HG02981 (cell line): ENCODE results near the gene PF4V1.

Source experiments
- ATAC-seq: cut with Tn5 transposase; IDR thresholded peaks from one replicate; pipeline ENCODE4 v1.9.1; 2021; ENCODE audit warnings: mild to moderate bottlenecking, moderate library complexity; ENCODE audit not compliant: unreplicated experiment

The PF4V1 gene

DNA sequence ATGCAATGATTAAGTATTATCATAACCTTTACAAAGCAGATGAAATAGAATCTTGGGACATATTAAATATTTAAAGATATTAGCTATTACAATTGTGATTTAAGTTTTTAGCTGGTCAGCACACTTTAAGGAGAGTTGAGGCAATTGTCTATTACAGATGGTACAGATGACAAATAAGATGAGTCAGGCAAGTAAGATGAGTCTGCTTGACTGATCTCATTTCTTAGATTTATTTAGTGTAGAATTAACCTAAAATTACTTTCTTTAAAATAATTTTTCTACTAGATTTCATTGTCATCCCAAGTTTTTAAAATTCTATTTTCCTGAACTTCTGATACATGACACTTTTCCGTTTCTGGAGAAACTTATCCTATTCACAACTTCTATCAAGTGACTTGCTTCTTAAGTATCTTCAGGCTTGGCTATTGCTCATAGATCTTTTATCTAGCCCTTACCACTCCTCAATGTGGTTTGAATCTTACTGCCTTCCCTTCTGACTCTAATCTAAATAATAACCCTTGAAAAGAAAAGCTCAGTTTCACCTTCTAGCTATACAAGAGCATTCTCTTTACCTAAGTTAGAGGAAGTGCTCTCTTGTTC is 49.0 kb downstream of the PF4V1 start:
- no peak for ATAC-seq

DNA sequence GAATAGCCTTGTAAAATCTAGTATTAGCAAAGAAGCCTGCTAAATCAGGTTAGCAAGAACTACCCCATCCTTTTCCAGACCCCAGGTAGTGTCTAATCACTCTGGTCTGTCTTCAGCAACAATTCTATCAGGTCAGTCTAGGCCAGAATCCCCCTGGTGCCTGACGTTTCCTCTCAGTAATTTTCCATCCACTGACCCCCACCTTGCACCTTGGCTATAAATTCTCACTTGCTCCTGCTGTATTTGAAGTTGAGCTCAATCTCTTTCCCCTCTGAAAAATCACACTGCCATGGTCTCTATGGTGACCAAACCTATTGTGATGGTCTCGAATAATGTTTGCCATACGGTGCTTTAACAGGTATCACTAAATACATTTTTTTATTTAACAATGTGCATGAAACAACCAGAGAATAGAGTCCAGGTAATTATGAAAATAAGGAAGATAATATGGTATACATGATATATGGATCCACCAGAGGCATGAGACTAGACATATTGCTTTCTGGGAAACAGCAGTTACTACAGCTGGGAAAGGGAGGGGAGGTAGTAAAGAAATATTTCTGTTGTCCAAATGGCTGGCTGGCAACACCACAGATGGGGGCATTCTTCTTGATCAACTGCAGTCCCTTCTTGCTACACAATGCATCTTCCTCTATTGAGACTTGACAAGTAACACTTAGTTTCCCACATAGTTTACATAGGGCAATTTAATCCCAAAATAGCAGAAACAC is 49.9 kb downstream of the PF4V1 start:
- ATAC-seq: no peak
